Neural cell (in vitro differentiated cells): ENCODE results near the gene TM9SF1. TPM values are rescaled to one million over a fixed set of nuclear protein-coding genes. Genes with fewer than 3 reads are reported as not detected.

ENCODE experiments used
- H2AFZ ChIP-seq: fragments of 200-600, 300-800 bp; sonication (generic), shearing (Covaris generic); 2 replicates; pipeline ENCODE4 v1.6.0; 2014; ENCODE audit warnings: low read depth, mild to moderate bottlenecking, antibody characterized with exemption, low read length, moderate library complexity
- H3F3A ChIP-seq: fragments of 200-600 bp; shearing (Covaris generic); 2 replicates; pipeline ENCODE4 v1.6.1; 2016; ENCODE audit warnings: mild to moderate bottlenecking, moderate library complexity, mixed read lengths, antibody characterized with exemption, low read length; ENCODE audit not compliant: insufficient read depth, poor library complexity, severe bottlenecking
- H3K27ac ChIP-seq: fragments of 200-600, 300-800 bp; sonication (generic), shearing (Covaris generic); 2 replicates; pipeline ENCODE4 v1.5.1; 2014; ENCODE audit warnings: mild to moderate bottlenecking, low read length, moderate library complexity
- H3K27me3 ChIP-seq: fragments of 300-800, 200-600 bp; sonication (generic), shearing (Covaris generic); 2 replicates; pipeline ENCODE4 v1.6.0; 2014; ENCODE audit warnings: mild to moderate bottlenecking, low read depth, low read length, moderate library complexity; ENCODE audit not compliant: insufficient read depth
- H3K36me3 ChIP-seq: fragments of 300-800, 200-600 bp; sonication (generic), shearing (Covaris generic); 2 replicates; pipeline ENCODE4 v1.5.1; 2014; ENCODE audit warnings: mild to moderate bottlenecking, antibody characterized with exemption, low read length, moderate library complexity; ENCODE audit not compliant: insufficient read depth
- H3K4me2 ChIP-seq: fragments of 300-800, 200-600 bp; sonication (generic), shearing (Covaris generic); 2 replicates; pipeline ENCODE4 v1.6.0; 2014; ENCODE audit warnings: mild to moderate bottlenecking, low read length
- H3K4me3 ChIP-seq: fragments of 300-800, 200-600 bp; sonication (generic), shearing (Covaris generic); 2 replicates; pipeline ENCODE4 v1.5.1; 2014; ENCODE audit warnings: mild to moderate bottlenecking, low read length, moderate library complexity
- H3K79me2 ChIP-seq: fragments of 200-600 bp; shearing (Covaris generic); replicated peaks from 2 replicates; pipeline ENCODE4 v1.6.0; 2014; ENCODE audit warnings: mild to moderate bottlenecking, low read length, moderate library complexity; ENCODE audit not compliant: insufficient read depth
- H3K9ac ChIP-seq: fragments of 300-800, 200-600 bp; sonication (generic), shearing (Covaris generic); 2 replicates; pipeline ENCODE4 v1.6.1; 2016; ENCODE audit warnings: mild to moderate bottlenecking, low read length, mixed read lengths
- H3K9me2 ChIP-seq: fragments of 200-600 bp; shearing (Covaris generic); 2 replicates; pipeline ENCODE4 v1.6.1; 2016; ENCODE audit warnings: mild to moderate bottlenecking, low read length, mixed read lengths; ENCODE audit not compliant: insufficient read depth
- H3K9me3 ChIP-seq: fragments of 200-600, 300-800 bp; sonication (generic), shearing (Covaris generic); 2 replicates; pipeline ENCODE4 v1.6.1; 2016; ENCODE audit warnings: mild to moderate bottlenecking, mixed run types, low read length, moderate library complexity, mixed read lengths
- H4K20me1 ChIP-seq: fragments of 200-600 bp; shearing (Covaris generic); 2 replicates; pipeline ENCODE4 v1.6.1; 2016; ENCODE audit warnings: mild to moderate bottlenecking, mixed run types; ENCODE audit not compliant: insufficient read depth
- CTCF ChIP-seq: fragments of 450-650 bp; IDR thresholded peaks from 2 replicates; pipeline ENCODE4 v1.5.1; 2014; ENCODE audit warnings: antibody characterized with exemption, mild to moderate bottlenecking, moderate library complexity; ENCODE audit not compliant: poor library complexity, severe bottlenecking
- EP300 ChIP-seq: fragments of 450-650 bp; conservative IDR thresholded peaks from 2 replicates; pipeline ENCODE4 v1.6.1; 2014; ENCODE audit warnings: antibody characterized with exemption, mild to moderate bottlenecking, moderate library complexity; ENCODE audit not compliant: poor library complexity, severe bottlenecking
- EZH2 ChIP-seq: fragments of 200-600, 300-800 bp; shearing (Covaris generic), sonication (generic); IDR thresholded peaks from 2 replicates; pipeline ENCODE4 v1.6.1; 2014; ENCODE audit warnings: antibody characterized with exemption, low read length, borderline replicate concordance, mild to moderate bottlenecking; ENCODE audit not compliant: insufficient read depth, poor library complexity, severe bottlenecking
- MXI1 ChIP-seq: fragments of 450-650 bp; conservative IDR thresholded peaks from 2 replicates; pipeline ENCODE4 v1.6.1; 2014; ENCODE audit warnings: antibody characterized with exemption, mild to moderate bottlenecking; ENCODE audit not compliant: poor library complexity, severe bottlenecking
- POLR2AphosphoS5 ChIP-seq: IDR thresholded peaks from 2 replicates; pipeline ENCODE4 v1.6.1; 2012
- RAD21 ChIP-seq: fragments of 450-650 bp; conservative IDR thresholded peaks from 2 replicates; pipeline ENCODE4 v1.6.1; 2014; ENCODE audit warnings: antibody characterized with exemption, mild to moderate bottlenecking, moderate library complexity
- REST ChIP-seq: IDR thresholded peaks from 2 replicates; pipeline ENCODE4 v1.6.1; 2012; ENCODE audit warnings: borderline replicate concordance
- SMC3 ChIP-seq: fragments of 450-650 bp; conservative IDR thresholded peaks from 2 replicates; pipeline ENCODE4 v1.6.1; 2014; ENCODE audit warnings: antibody characterized with exemption, mild to moderate bottlenecking, moderate library complexity; ENCODE audit not compliant: poor library complexity
- TAF1 ChIP-seq: IDR thresholded peaks from 2 replicates; pipeline ENCODE4 v1.6.1; 2012; ENCODE audit warnings: low read depth
- polyA plus RNA-seq: library from polyadenylated mRNA; depleted of rRNA; stranded (reverse); fragments of >200 nt; gene quantifications from 2 replicates; pipeline ENCODE4 v1.2.3, GENCODE V29; 2014

Gene TM9SF1
- polyA plus RNA-seq, 1 donor from 2014 or later = 25.1 TPM

DNA sequence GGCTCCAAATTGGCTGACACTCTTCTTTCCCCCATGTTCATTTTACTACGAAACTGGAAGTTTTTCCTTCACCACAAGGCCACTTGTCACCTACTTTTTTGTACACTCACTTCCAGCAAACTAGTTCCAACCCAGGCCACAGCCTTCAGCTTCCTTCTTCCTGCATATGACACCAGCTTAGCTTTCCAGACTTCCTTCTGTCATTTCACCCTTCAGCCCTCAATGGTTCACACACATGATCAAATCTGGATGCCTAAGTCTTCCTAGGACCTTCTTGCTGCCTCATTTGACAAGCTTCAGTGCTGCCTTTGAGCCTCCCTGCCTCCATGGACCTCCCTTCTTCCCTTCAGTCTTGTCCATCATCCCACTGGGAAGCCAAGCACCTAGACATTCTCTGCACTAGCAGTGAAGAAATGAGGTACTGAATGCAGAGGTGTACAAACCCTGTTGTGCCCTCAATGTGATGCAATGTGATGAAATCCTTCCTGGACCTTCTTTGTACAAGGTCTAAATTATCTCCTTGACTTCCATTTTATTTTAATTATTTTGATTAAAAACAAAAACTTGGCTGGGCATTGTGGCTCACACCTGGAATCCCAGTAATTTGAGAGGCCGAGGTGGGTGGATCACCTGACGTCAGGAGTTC, 27.6 kb downstream of the TM9SF1 start:
- H3K9me2 ChIP-seq = no peaks in the 10 kb centered on the region
- H4K20me1 ChIP-seq = no peaks in the 10 kb centered on the region
- no peaks in the 10 kb centered on the region for H3K36me3 ChIP-seq
- H3K9me3 ChIP-seq = no peaks in the 10 kb centered on the region
- no peak overlapping the region for H3K27ac ChIP-seq
- H3K4me2 ChIP-seq = no peak overlapping the region
- no peaks in the 10 kb centered on the region for H3K79me2 ChIP-seq
- no peaks in the 10 kb centered on the region for H3F3A ChIP-seq
- H3K27me3 ChIP-seq = no peaks in the 10 kb centered on the region
- no peak overlapping the region for H3K4me3 ChIP-seq
- TF ChIP-seq SMC3 (no peak), CTCF (no peak), REST (no peak), MXI1 (no peak), TAF1 (no peak), RAD21 (no peak), EZH2 (no peak), POLR2AphosphoS5 (no peak), EP300 (no peak)
- H3K9ac ChIP-seq = no peak overlapping the region
- H2AFZ ChIP-seq = no peak overlapping the region

- H2AFZ ChIP-seq = no peak overlapping the region
- H3K9ac ChIP-seq = no peak overlapping the region
- H3K4me2 ChIP-seq = no peak overlapping the region
- H3K36me3 ChIP-seq = no peaks in the 10 kb centered on the region
- no peaks in the 10 kb centered on the region for H4K20me1 ChIP-seq
- H3K27me3 ChIP-seq = no peaks in the 10 kb centered on the region
- no peaks in the 10 kb centered on the region for H3K9me3 ChIP-seq
- TF ChIP-seq CTCF = no peak
- TF ChIP-seq POLR2AphosphoS5 = no peak
- TF ChIP-seq SMC3 = no peak
- TF ChIP-seq REST = no peak
- no peak for TF ChIP-seq TAF1
- no peak for TF ChIP-seq MXI1
- no peak for TF ChIP-seq RAD21
- TF ChIP-seq EZH2 = no peak
- TF ChIP-seq EP300 = no peak
- no peaks in the 10 kb centered on the region for H3K79me2 ChIP-seq
- no peaks in the 10 kb centered on the region for H3F3A ChIP-seq
- no peak overlapping the region for H3K4me3 ChIP-seq
- no peaks in the 10 kb centered on the region for H3K9me2 ChIP-seq
- no peak overlapping the region for H3K27ac ChIP-seq
Measured at GRCh38 chr14:24165785-24166184, 29.5 kb downstream of the TM9SF1 start.
